Transverse colon (tissue), 4 donors: ENCODE data around the gene CTDSP2.

Experiments used
- CTCF ChIP-seq, 5 experiments: fragments of 200-600 bp in 3 of 5; fragments of 450-650 bp in 2 of 5; sonication (generic) in 3 of 5; IDR thresholded peaks; 1 replicate in 2 of 5; 2 replicates in 3 of 5; pipeline ENCODE4 v1.5.1; 2016 to 2017; ENCODE audit warnings: antibody characterized with exemption in 5 of 5, inconsistent platforms in 3 of 5, mild to moderate bottlenecking in 2 of 5, moderate library complexity in 1 of 5
- EP300 ChIP-seq: sonication (generic); formaldehyde crosslinking; IDR thresholded peaks from one replicate; pipeline ENCODE4 v1.6.1; 2017; ENCODE audit warnings: antibody characterized with exemption, low read depth
- POLR2A ChIP-seq: fragments of 450-650 bp; IDR thresholded peaks from one replicate; pipeline ENCODE4 v1.6.1; 2016; ENCODE audit warnings: antibody characterized with exemption, mild to moderate bottlenecking, moderate library complexity
- POLR2AphosphoS5 ChIP-seq, 3 donors: sonication (generic); formaldehyde crosslinking; IDR thresholded peaks; one replicate each; pipeline ENCODE4 v1.6.1; 2016; ENCODE audit warnings: antibody characterized with exemption in 3 of 3

- TF ChIP-seq CTCF (IDR thresholded peaks at IDR 0.05) (no peak), EP300 (no peak), POLR2AphosphoS5 (IDR thresholded peaks at IDR 0.05) (no peak), POLR2A (no peak)
These were observed 10.9 kb downstream of the CTDSP2 start for GRCh38 chr12:57835366-57836288.
